ENCODE data around the gene FRMD8. TPM values are rescaled to one million over a fixed set of nuclear protein-coding genes. Genes with fewer than 3 reads are reported as not detected.

FRMD8 gene
- total RNA-seq, 1 donor, result 42.7 TPM

DNA sequence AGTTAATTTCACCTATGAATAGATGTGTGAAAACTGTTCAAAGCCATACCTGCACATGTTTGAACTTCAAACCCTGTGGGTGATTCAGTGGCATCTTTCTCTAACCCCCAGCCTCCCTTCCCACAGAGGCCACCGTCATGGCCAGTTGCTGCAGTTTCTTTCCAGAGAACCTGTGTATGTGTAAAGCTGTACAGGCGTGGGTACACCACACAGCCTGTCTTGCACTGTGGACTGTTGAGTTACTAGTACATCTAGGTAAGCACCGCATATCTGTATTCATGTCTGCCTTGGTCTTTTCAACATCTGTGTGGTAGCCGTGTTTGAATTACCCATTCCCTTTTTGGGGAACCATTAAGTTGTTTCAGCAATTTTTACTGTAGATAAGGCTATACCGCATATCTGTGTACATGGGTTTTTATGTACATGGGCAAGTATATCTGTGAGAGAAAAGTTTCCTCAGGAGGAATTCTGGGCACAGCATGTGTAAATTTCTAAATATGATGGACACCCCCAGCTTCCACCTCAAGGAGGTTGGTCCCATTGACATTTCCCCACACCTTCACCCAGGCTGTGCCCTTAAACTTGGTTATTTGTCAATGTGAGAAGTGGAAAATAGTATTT, 50.1 kb downstream of the FRMD8 start:
- TF ChIP-seq, protein P1, sequence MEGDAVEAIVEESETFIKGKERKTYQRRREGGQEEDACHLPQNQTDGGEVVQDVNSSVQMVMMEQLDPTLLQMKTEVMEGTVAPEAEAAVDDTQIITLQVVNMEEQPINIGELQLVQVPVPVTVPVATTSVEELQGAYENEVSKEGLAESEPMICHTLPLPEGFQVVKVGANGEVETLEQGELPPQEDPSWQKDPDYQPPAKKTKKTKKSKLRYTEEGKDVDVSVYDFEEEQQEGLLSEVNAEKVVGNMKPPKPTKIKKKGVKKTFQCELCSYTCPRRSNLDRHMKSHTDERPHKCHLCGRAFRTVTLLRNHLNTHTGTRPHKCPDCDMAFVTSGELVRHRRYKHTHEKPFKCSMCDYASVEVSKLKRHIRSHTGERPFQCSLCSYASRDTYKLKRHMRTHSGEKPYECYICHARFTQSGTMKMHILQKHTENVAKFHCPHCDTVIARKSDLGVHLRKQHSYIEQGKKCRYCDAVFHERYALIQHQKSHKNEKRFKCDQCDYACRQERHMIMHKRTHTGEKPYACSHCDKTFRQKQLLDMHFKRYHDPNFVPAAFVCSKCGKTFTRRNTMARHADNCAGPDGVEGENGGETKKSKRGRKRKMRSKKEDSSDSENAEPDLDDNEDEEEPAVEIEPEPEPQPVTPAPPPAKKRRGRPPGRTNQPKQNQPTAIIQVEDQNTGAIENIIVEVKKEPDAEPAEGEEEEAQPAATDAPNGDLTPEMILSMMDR (IDR thresholded peaks at IDR 0.05; ENCODE audit: insufficient read depth, low read length), result no peak
- DNase-seq (ENCODE audit: low read depth), result peak; percentile 65
- peak overlapping the region; percentile 57 for H3K4me3 ChIP-seq (ENCODE audit: low read depth, low read length)

DNA sequence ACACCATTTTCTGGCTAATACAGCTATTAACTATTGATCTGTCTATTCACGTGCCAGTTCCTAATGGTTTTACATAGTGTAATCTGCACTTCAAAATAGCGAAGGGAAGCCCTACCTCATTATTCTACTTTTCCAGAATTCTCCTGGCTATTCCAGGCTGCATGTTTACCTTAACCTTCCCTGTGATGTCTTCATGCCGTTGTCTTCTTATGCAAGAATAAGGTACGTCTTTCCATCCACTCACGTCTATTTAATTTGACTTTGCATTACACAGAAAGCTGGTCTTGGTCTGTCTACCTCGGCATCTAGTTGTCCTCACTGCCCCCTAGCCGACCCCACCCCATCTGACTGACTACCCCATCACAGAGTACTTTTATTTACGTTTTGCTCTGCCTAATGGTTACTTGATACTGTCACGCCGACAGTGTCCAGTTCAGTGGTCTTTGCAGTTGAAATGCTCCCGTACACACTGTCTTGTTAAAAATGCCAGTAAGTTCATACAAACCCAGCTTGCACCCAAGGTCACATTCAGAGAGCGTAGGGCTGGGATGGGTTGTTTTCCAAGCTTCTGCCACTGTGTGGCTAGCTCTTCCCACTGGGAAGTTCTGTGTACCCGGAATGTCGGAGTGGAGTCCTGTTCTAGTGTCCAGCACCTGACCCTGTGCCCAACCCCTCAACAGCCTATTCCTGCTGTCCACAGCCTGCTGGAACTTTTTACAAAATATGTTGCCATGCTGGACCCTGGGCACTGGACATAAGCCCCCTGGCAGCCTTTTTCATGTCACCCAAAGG, 51.2 kb downstream of the FRMD8 start:
- TF ChIP-seq, protein P1 (IDR thresholded peaks at IDR 0.05; ENCODE audit: insufficient read depth, low read length), result no peak
- H3K4me3 ChIP-seq (ENCODE audit: low read depth, low read length), result peak overlapping the region; percentile 46
- peak; percentile 56 for DNase-seq (ENCODE audit: low read depth)

DNA sequence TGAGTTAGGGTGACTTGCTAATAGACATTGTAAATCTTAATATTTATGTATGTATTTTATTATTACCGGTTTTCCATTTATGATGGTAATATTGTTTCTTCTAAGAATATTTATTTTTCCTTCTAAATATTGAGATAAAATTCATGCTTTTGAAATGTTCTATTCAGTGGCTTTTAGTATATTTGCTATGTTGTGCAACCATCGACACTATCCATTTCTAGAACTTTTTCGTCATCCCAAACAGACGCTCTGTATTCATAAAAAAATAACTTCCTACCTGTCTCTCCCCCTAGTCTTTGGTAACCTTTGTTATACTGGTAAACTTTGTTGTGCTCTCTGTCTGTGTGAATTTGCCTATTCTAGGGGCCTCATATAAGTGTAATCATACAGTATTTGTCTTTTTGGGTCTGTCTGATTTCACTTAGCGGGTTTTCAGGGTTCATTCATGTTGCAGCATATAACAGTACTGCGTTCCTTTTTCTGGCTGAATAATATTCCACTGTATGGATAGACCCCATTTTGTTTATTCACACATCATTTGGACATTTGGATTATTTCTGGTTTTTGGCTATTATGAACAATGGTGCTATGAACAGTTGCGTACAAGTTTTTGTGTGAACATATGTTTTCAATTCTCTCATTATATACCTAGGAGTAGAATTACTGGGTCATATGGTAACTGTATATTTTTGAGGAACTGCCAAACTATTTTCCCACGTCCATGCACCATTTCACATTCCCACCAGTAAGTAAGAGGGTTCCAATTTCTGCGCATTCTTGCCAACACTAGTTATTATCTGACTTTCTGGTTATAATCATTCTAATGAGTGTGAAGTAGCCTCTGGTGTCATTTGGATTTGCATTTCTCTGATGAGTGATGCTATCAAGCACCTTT, 52.1 kb downstream of the FRMD8 start:
- H3K4me3 ChIP-seq (ENCODE audit: low read depth, low read length), result peak overlapping the region; percentile 46
- TF ChIP-seq, protein P1 (IDR thresholded peaks at IDR 0.05; ENCODE audit: insufficient read depth, low read length), result no peak
- DNase-seq (ENCODE audit: low read depth), result peak; percentile 54

DNA sequence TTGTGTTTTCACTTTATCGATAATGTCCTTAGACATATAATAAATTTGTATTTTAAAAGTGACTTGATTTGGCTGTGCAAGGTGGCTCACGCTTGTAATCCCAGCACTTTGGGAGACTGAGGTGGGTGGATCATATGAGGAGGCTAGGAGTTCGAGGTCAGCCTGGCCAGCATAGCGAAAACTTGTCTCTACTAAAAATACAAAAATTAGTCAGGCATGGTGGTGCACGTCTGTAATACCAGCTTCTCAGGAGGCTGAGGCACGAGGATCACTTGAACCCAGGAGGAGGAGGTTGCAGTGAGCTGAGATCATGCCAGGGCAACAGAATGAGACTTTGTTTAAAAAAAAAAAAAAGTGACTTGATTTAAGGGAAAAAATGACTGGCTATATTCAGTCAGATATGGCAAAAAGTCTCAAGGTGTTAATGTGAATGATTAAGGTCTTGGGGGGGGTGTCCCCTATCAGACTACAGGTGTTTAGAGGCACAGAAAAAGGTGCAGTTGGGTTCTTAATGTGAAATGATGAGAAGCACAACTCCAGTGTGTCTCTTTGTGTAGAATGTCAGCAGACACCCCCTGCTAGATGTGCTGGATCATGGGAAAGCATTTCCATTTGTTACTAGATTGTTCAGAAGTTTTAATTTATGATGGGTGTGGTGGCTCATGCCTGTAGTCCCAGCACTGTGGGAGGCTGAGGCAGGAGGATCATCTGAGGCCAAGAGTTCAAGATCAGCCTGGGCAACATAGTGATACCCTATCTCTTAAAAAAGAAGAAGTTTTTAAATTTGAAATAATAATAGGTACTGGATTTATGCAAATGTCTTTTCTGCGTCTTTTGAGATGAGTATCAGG, 53.1 kb downstream of the FRMD8 start:
- DNase-seq (ENCODE audit: low read depth), result peak; percentile 56
- TF ChIP-seq, protein P1 (IDR thresholded peaks at IDR 0.05; ENCODE audit: insufficient read depth, low read length), result no peak
- H3K4me3 ChIP-seq (ENCODE audit: low read depth, low read length), result peak overlapping the region; percentile 17

DNA sequence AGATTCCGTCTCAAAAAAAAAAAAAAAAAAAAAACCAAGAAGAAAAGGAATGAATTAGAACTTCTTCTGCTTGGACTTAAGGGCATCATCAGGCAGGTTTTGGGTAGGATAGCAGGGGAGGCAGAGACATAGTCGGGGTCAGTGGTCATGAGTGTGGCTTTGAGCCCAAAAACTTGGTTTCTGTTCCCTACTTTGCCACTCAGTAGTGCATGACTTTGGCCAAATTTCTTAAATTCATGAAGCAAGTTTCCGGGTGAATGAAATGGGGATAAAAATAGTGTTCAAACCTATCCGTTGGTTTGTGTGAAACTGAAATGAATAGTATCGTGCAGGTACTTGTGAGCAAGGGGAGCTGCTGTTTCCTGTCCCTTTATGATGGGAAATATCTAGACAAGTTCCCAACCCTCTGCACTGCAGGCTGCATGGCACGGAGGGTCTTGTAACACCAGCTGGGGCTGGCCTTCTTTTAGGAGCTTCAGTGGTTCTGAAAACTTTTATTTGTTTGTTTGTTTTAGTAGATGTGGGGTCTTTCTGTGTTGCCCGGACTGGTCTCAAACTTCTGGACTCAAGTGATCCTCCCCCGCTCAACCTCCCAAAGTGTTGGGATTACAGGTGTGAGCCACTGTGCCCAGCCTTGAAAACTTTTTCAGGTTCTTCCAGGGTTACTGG, 54.5 kb downstream of the FRMD8 start:
- peak; percentile 65 for DNase-seq (ENCODE audit: low read depth)
- H3K4me3 ChIP-seq (ENCODE audit: low read depth, low read length), result peak overlapping the region; percentile 31
- TF ChIP-seq, protein P1 (IDR thresholded peaks at IDR 0.05; ENCODE audit: insufficient read depth, low read length), result no peak
